SU-DHL-6 (cell line): Measurements from ENCODE around the gene MAP2K5.

Source experiments
- H2AFZ ChIP-seq: fragments of 200-600 bp; sonication (generic); 2 replicates; pipeline ENCODE4 v1.6.1; 2014; ENCODE audit warnings: low read depth, mild to moderate bottlenecking, moderate library complexity, mixed read lengths, antibody characterized with exemption, low read length; ENCODE audit not compliant: severe bottlenecking
- H3F3A ChIP-seq: fragments of 200-600 bp; shearing (Covaris generic); 2 replicates; pipeline ENCODE4 v1.6.0; 2016; ENCODE audit warnings: antibody characterized with exemption, mild to moderate bottlenecking; ENCODE audit not compliant: insufficient read depth
- H3K27ac ChIP-seq: fragments of 200-600 bp; sonication (generic); 2 replicates; pipeline ENCODE4 v1.5.1; 2016; ENCODE audit warnings: low read depth, mild to moderate bottlenecking, low read length, moderate library complexity, mixed read lengths
- H3K27me3 ChIP-seq: fragments of 200-600 bp; sonication (generic), shearing (Covaris generic); 2 replicates; pipeline ENCODE4 v1.6.0; 2014; ENCODE audit warnings: mild to moderate bottlenecking, low read length
- H3K36me3 ChIP-seq: fragments of 200-600 bp; sonication (generic); 2 replicates; pipeline ENCODE4 v1.6.1; 2014; ENCODE audit warnings: mild to moderate bottlenecking, low read length, mixed read lengths
- H3K4me2 ChIP-seq: fragments of 300-600, 200-600 bp; shearing (Covaris generic), sonication (generic); 2 replicates; pipeline ENCODE4 v1.6.0; 2014; ENCODE audit warnings: low read length, low read depth, mild to moderate bottlenecking; ENCODE audit not compliant: poor library complexity, severe bottlenecking
- H3K4me3 ChIP-seq: fragments of 200-600 bp; sonication (generic); 2 replicates; pipeline ENCODE4 v1.5.1; 2014; ENCODE audit warnings: antibody characterized with exemption, low read length, mild to moderate bottlenecking, mixed read lengths; ENCODE audit not compliant: insufficient read depth, poor library complexity, severe bottlenecking
- H3K79me2 ChIP-seq: fragments of 200-600 bp; sonication (generic); 2 replicates; pipeline ENCODE4 v1.6.1; 2014; ENCODE audit warnings: mild to moderate bottlenecking, low read length, moderate library complexity; ENCODE audit not compliant: insufficient read depth
- H3K9ac ChIP-seq: fragments of 200-600 bp; sonication (generic); 2 replicates; pipeline ENCODE4 v1.7.0; 2014; ENCODE audit warnings: mild to moderate bottlenecking, low read length
- H3K9me2 ChIP-seq: fragments of 200-600 bp; sonication (generic); replicated peaks from 2 replicates; pipeline ENCODE4 v1.6.1; 2014; ENCODE audit warnings: low read length; ENCODE audit not compliant: insufficient read depth
- H3K9me3 ChIP-seq: fragments of 200-600 bp; sonication (generic); 2 replicates; pipeline ENCODE4 v1.6.1; 2014; ENCODE audit warnings: low read length, mixed read lengths; ENCODE audit not compliant: insufficient read depth
- H4K20me1 ChIP-seq: fragments of 200-600 bp; sonication (generic); 2 replicates; pipeline ENCODE4 v1.6.1; 2014; ENCODE audit warnings: low read depth, mild to moderate bottlenecking, antibody characterized with exemption, low read length, moderate library complexity, mixed read lengths
- EZH2phosphoT487 ChIP-seq: fragments of 200-600 bp; sonication (generic), shearing (Covaris generic); conservative IDR thresholded peaks from 2 replicates; pipeline ENCODE4 v1.6.1; 2018; ENCODE audit warnings: mild to moderate bottlenecking, antibody characterized with exemption, low read length, moderate library complexity, mixed read lengths
- TF ChIP-seq, protein P1 (sequence below): fragments of 200-600 bp; sonication (generic); IDR thresholded peaks from one replicate; pipeline ENCODE4 v1.5.1; 2017; ENCODE audit warnings: antibody characterized with exemption, mild to moderate bottlenecking, low read length, moderate library complexity; ENCODE audit not compliant: insufficient read depth, poor library complexity, severe bottlenecking

The MAP2K5 gene

DNA sequence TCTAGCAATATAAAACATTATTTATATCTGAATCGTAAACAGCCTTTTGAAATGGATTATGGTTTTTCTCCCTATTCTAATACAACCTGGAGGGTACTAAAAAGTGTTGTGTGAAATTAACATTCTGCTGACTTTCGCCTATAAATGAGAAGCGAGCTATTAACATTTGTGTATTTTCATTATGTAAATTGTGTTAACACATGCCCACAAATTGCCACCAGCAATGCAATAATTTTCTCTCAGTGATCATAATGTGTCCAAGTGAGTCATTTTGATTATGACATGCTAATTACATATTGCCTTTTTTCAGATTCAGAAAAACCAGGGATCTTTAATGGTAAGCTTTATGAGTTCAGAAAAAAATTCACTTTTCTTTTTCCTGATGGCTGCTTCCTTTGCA lies 205.4 kb downstream of the MAP2K5 start:
- no peak overlapping the region for H3K4me2 ChIP-seq
- no peaks in the 10 kb centered on the region for H3K9me3 ChIP-seq
- H2AFZ ChIP-seq = no peak overlapping the region
- no peaks in the 10 kb centered on the region for H3K36me3 ChIP-seq
- no peaks in the 10 kb centered on the region for H3F3A ChIP-seq
- H4K20me1 ChIP-seq = no peaks in the 10 kb centered on the region
- no peaks in the 10 kb centered on the region for H3K9me2 ChIP-seq
- no peak for TF ChIP-seq EZH2phosphoT487
- TF ChIP-seq, protein P1, sequence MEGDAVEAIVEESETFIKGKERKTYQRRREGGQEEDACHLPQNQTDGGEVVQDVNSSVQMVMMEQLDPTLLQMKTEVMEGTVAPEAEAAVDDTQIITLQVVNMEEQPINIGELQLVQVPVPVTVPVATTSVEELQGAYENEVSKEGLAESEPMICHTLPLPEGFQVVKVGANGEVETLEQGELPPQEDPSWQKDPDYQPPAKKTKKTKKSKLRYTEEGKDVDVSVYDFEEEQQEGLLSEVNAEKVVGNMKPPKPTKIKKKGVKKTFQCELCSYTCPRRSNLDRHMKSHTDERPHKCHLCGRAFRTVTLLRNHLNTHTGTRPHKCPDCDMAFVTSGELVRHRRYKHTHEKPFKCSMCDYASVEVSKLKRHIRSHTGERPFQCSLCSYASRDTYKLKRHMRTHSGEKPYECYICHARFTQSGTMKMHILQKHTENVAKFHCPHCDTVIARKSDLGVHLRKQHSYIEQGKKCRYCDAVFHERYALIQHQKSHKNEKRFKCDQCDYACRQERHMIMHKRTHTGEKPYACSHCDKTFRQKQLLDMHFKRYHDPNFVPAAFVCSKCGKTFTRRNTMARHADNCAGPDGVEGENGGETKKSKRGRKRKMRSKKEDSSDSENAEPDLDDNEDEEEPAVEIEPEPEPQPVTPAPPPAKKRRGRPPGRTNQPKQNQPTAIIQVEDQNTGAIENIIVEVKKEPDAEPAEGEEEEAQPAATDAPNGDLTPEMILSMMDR = no peak
- H3K79me2 ChIP-seq = no peaks in the 10 kb centered on the region
- no peak overlapping the region for H3K4me3 ChIP-seq
- no peak overlapping the region for H3K27ac ChIP-seq
- H3K9ac ChIP-seq = no peak overlapping the region
- H3K27me3 ChIP-seq = no peaks in the 10 kb centered on the region

DNA sequence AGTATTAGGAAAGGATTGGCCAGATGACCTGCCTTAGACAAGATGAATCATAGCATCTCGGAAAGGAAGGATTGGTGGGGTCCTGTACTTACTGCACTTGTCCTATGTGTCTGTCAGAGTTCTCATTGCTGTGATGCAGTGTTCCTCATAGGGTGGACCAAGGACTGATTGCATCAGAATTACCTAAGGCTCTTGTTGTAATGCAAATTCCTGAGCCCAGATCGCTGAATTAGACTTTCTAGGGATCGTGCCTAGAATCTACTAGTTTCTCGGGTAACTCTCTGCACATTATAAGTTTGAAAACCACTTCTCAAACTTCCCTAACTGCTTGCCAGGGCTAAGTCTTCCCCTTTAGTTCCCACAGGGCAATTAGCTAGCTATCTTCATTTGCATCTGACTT lies 207.9 kb downstream of the MAP2K5 start:
- H2AFZ ChIP-seq = no peak overlapping the region
- H3K27ac ChIP-seq = no peak overlapping the region
- H3K27me3 ChIP-seq = no peaks in the 10 kb centered on the region
- H3K9me2 ChIP-seq = no peaks in the 10 kb centered on the region
- H3K79me2 ChIP-seq = no peaks in the 10 kb centered on the region
- no peak overlapping the region for H3K9ac ChIP-seq
- no peak overlapping the region for H3K4me3 ChIP-seq
- H3K36me3 ChIP-seq = no peaks in the 10 kb centered on the region
- no peaks in the 10 kb centered on the region for H4K20me1 ChIP-seq
- no peaks in the 10 kb centered on the region for H3K9me3 ChIP-seq
- no peak for TF ChIP-seq EZH2phosphoT487
- TF ChIP-seq, protein P1 = no peak
- no peaks in the 10 kb centered on the region for H3F3A ChIP-seq
- H3K4me2 ChIP-seq = no peak overlapping the region

DNA sequence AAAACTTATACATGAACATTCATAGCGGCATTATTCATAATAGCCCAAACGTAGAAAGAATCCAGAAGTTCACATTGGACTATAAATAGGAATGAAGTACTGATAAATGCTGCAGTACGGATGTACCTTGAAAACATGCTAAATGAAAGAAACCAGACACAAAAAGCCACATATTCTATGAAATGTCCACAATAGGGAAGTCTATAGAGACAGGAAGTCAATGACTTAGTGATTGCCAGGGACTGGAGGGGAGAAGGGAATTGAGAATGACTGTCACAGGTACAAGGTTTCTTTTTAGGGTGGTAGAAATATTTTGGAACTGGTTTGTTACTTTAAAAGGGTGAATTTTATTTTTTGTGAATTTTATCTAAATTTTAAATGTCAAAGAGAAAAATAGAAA lies 211.4 kb downstream of the MAP2K5 start:
- no peaks in the 10 kb centered on the region for H3F3A ChIP-seq
- H3K4me2 ChIP-seq = no peak overlapping the region
- H3K27me3 ChIP-seq = no peaks in the 10 kb centered on the region
- no peaks in the 10 kb centered on the region for H3K9me3 ChIP-seq
- H3K9ac ChIP-seq = no peak overlapping the region
- no peaks in the 10 kb centered on the region for H4K20me1 ChIP-seq
- no peaks in the 10 kb centered on the region for H3K79me2 ChIP-seq
- H3K36me3 ChIP-seq = no peaks in the 10 kb centered on the region
- H2AFZ ChIP-seq = no peak overlapping the region
- H3K4me3 ChIP-seq = no peak overlapping the region
- no peak overlapping the region for H3K27ac ChIP-seq
- H3K9me2 ChIP-seq = no peaks in the 10 kb centered on the region
- no peak for TF ChIP-seq EZH2phosphoT487
- TF ChIP-seq, protein P1 = no peak

DNA sequence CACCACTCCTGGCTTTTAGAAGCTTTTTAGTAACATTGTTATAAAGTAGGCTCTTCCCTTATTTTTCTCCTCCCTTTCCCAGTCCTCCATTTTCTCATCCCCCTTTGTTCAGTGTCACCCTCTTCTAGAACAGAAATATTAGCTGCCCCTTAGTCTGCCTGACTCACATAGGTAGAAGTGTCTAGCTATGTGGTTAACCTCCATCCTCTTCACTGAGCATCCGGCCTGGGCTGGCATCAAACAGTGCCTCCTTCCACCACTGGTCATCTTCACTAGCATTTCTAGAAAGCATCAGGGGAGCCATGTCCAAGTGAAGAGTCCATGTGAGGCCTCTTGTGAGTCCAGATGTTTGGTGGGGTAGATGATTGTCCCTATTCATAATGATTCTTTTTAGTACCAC lies 212.8 kb downstream of the MAP2K5 start:
- H3K27ac ChIP-seq = no peak overlapping the region
- H4K20me1 ChIP-seq = no peaks in the 10 kb centered on the region
- no peaks in the 10 kb centered on the region for H3K36me3 ChIP-seq
- H3K4me3 ChIP-seq = no peak overlapping the region
- TF ChIP-seq, protein P1 = no peak
- TF ChIP-seq EZH2phosphoT487 = no peak
- no peaks in the 10 kb centered on the region for H3K79me2 ChIP-seq
- no peaks in the 10 kb centered on the region for H3K27me3 ChIP-seq
- H2AFZ ChIP-seq = no peak overlapping the region
- no peaks in the 10 kb centered on the region for H3F3A ChIP-seq
- H3K9me2 ChIP-seq = no peaks in the 10 kb centered on the region
- H3K9ac ChIP-seq = no peak overlapping the region
- no peak overlapping the region for H3K4me2 ChIP-seq
- H3K9me3 ChIP-seq = no peaks in the 10 kb centered on the region
